Measurements from ENCODE around the gene SCAMP3. TPM values are rescaled to one million over a fixed set of nuclear protein-coding genes. Genes with fewer than 3 reads are reported as not detected.
A peak's percentile ranks its signal among the peaks of the same experiment; 100 is the strongest.

The SCAMP3 gene
- total and polyA plus RNA-seq, 9 donors: 27.1 to 63.0 (median 40.9) TPM

GRCh38 chr1:155209312-155209721 is 52.8 kb downstream of the SCAMP3 start:
- no peaks in the 10 kb centered on the region for H3K27me3 ChIP-seq
- H3K4me3 ChIP-seq: peak overlapping the region; percentile 59
- TF ChIP-seq EP300 (IDR thresholded peaks at IDR 0.05): no peak
- no peak for TF ChIP-seq CTCF (IDR thresholded peaks at IDR 0.05)
- TF ChIP-seq POLR2A (IDR thresholded peaks at IDR 0.05): no peak
- H3K36me3 ChIP-seq: no peaks in the 10 kb centered on the region
- no peak for DNase-seq
- peaks cover 8% of the 10 kb centered on the region for H3K4me1 ChIP-seq (ENCODE audit: insufficient read depth)
- intact Hi-C loops (cut with DNase I): loop anchor here in 1 of 4 donors (5.0 to 10.0 kb wide), 2 partner anchors 33 to 115 kb away; partner anchors contain the start of gene RUSC1
- H3K27ac ChIP-seq: peak overlapping the region; percentile 97 to 100
- WGBS, 3 donors: 2 to 3% (median 3%) methylated on average over 13 of the region's 13 CpGs
- no peaks in the 10 kb centered on the region for H3K9me3 ChIP-seq

- peak; percentile 92 to 97 (median 95) for DNase-seq
- WGBS, 3 donors: 0 to 1% (median 0%) methylated on average over 62 to 64 of the region's 64 CpGs
- intact Hi-C loops (cut with DNase I): loop anchor here in 1 of 4 donors (5.0 to 10.0 kb wide), 2 partner anchors 34 to 116 kb away; partner anchors contain the start of gene RUSC1
- peak within 1 kb of the TSS; percentile 97 to 100 for H3K27ac ChIP-seq
- TF ChIP-seq EP300 (IDR thresholded peaks at IDR 0.05) (peak; percentile 25), POLR2A (IDR thresholded peaks at IDR 0.05) (peak; percentile 75), CTCF (IDR thresholded peaks at IDR 0.05) (peak in 2 of 3 donors; percentile 19 to 29)
- H3K4me1 ChIP-seq (ENCODE audit: insufficient read depth): peaks cover 8% of the 10 kb centered on the region
- no peaks in the 10 kb centered on the region for H3K36me3 ChIP-seq
- H3K27me3 ChIP-seq: no peaks in the 10 kb centered on the region
- H3K9me3 ChIP-seq: no peaks in the 10 kb centered on the region
- H3K4me3 ChIP-seq: peak within 1 kb of the TSS; percentile 59
Observed at GRCh38 chr1:155208541-155209311, 53.4 kb downstream of the SCAMP3 start, which contains the start of gene MTX1. Gene MTX1 (plus strand): TSS chr1:155208695. CDS start chr1:155208805, 110 bp downstream.

GRCh38 chr1:155207806-155208540 is 54.2 kb downstream of the SCAMP3 start, which contains the start of gene THBS3:
Gene THBS3 (minus strand): TSS chr1:155207897. CDS start chr1:155207876, 21 bp downstream.
- intact Hi-C loops (cut with DNase I): loop anchor here in 1 of 4 donors (2.0 to 10.0 kb wide), 3 partner anchors 19 to 117 kb away; partner anchors contain the start of gene RUSC1
- no peaks in the 10 kb centered on the region for H3K36me3 ChIP-seq
- H3K4me3 ChIP-seq: peak within 1 kb of the TSS; percentile 59
- TF ChIP-seq POLR2A (IDR thresholded peaks at IDR 0.05) (peak; percentile 8), EP300 (IDR thresholded peaks at IDR 0.05) (no peak), CTCF (IDR thresholded peaks at IDR 0.05) (no peak)
- no peaks in the 10 kb centered on the region for H3K9me3 ChIP-seq
- WGBS, 3 donors: 4 to 8% (median 6%) methylated on average over 17 of the region's 17 CpGs
- H3K27ac ChIP-seq: peak within 1 kb of the TSS; percentile 97 to 100
- peaks cover 8% of the 10 kb centered on the region for H3K4me1 ChIP-seq (ENCODE audit: insufficient read depth)
- no peaks in the 10 kb centered on the region for H3K27me3 ChIP-seq
- peak; percentile 54 to 75 (median 70) for DNase-seq

Data from ovary (tissue), 9 donors.